A673 (cell line): ENCODE data around the gene PRKAR2B. TPM values are rescaled to one million over a fixed set of nuclear protein-coding genes. Genes with fewer than 3 reads are reported as not detected.

Experiments used
- BruUV-seq: library from RNA; stranded (reverse); fragments of 400-500 nt; replicated peaks from 2 replicates; lab custom pipeline; 2021; lab: Mats Ljungman, UMichigan
- CTCF ChIA-PET: fragments of 300-600 bp; sonication (Branson Sonifier 250); formaldehyde crosslinking; loops from one replicate; lab custom pipeline; 2022; ENCODE audit warnings: antibody characterized with exemption; lab: Charles Lee
- POLR2A ChIA-PET: fragments of 300-600 bp; sonication (Branson Sonifier 250); formaldehyde crosslinking; loops from one replicate; lab custom pipeline; 2022; ENCODE audit warnings: antibody characterized with exemption; ENCODE audit not compliant: low non-redundant PET; lab: Charles Lee
- DNase-seq: peaks from one replicate; pipeline ENCODE4 v3.0.0-alpha.2; 2015; ENCODE audit warnings: low spot score
- H3K27ac ChIP-seq: fragments of 200-600 bp; sonication (generic); 2 replicates; pipeline ENCODE4 v1.5.1; 2016; ENCODE audit warnings: mixed run types, low read depth, mild to moderate bottlenecking, mixed read lengths, antibody characterized with exemption, low read length; ENCODE audit not compliant: poor library complexity, severe bottlenecking
- H3K27me3 ChIP-seq: fragments of 200-600 bp; sonication (generic); replicated peaks from 2 replicates; pipeline ENCODE4 v1.6.1; 2017; ENCODE audit warnings: mixed run types, low read depth, mild to moderate bottlenecking, mixed read lengths, antibody characterized with exemption, low read length; ENCODE audit not compliant: insufficient read depth, poor library complexity
- H3K36me3 ChIP-seq: fragments of 200-600 bp; sonication (generic); 2 replicates; pipeline ENCODE4 v1.6.1; 2016; ENCODE audit warnings: mixed run types, mild to moderate bottlenecking, mixed read lengths, antibody characterized with exemption, low read length; ENCODE audit not compliant: insufficient read depth, poor library complexity, severe bottlenecking
- H3K4me1 ChIP-seq: fragments of 200-600 bp; sonication (generic); 2 replicates; pipeline ENCODE4 v1.6.1; 2017; ENCODE audit warnings: mixed run types, mild to moderate bottlenecking, mixed read lengths, antibody characterized with exemption, low read length; ENCODE audit not compliant: insufficient read depth, poor library complexity, severe bottlenecking
- H3K4me3 ChIP-seq: fragments of 200-600 bp; sonication (generic); 2 replicates; pipeline ENCODE4 v1.5.1; 2016; ENCODE audit warnings: low read depth, mixed run types, mild to moderate bottlenecking, mixed read lengths, low read length; ENCODE audit not compliant: poor library complexity, severe bottlenecking
- H3K9me3 ChIP-seq: fragments of 200-600 bp; sonication (generic); 2 replicates; pipeline ENCODE4 v1.6.1; 2016; ENCODE audit warnings: mixed run types, low read depth, mild to moderate bottlenecking, mixed read lengths, antibody characterized with exemption, low read length; ENCODE audit not compliant: poor library complexity, severe bottlenecking
- EZH2 ChIP-seq: fragments of 200-600 bp; sonication (generic); IDR thresholded peaks from 2 replicates; pipeline ENCODE4 v1.6.1; 2017; ENCODE audit warnings: borderline replicate concordance, low read depth, mild to moderate bottlenecking, mixed read lengths, antibody characterized with exemption, low read length; ENCODE audit not compliant: poor library complexity, severe bottlenecking
- intact Hi-C: fragments of 100-400 bp; cut with micrococcal nuclease; formaldehyde crosslinking; loops from one replicate; pipeline ENCODE4 v1.10.0; 2022; ENCODE audit not compliant: unreplicated experiment
- total RNA-seq: library from RNA; stranded (reverse); gene quantifications from 2 replicates; pipeline ENCODE4 v1.2.3, GENCODE V29; 2021
- TF ChIP-seq, protein P1 (sequence below): fragments of 300-800, 200-600 bp; sonication (generic); conservative IDR thresholded peaks from 2 replicates; pipeline ENCODE4 v1.5.1; 2017; ENCODE audit warnings: low read depth, mild to moderate bottlenecking, antibody characterized with exemption, low read length, moderate library complexity, mixed read lengths

Gene PRKAR2B
- total RNA-seq, 1 experiment from 2014 or later, result 4.8 TPM

DNA sequence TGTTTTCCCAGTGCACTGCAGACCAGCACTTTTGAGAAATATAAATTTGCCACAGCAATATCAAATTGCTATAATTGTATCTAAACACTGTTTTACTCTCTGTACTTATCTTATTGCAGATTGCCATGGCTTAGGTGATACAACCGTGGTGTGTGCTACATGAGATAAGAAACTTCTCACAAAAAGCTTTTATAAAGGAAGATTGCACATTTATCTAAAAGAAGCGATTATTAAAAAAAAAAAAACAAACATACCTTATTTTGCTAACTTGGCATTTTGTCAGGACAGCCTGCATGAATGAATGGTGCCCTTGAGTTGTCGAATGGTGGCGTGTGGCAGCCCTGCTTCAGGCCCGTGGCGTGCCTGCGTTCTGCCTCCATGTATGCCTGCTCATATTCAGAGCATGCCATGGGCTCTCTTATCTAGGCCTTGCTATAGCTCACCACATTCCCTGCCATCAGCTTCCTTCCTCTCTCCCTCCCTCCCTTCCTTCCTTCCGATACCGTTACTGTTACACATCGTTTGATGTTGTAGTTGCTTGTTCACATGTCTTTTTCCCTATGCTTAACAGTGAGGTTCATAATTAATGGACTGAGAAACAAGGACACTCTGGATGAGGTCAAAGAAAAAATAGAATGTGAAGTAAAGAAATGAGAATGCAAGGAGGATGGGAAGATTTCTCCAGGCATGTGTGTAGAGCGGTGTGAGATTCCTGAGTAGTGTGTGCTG lies 34.9 kb downstream of the PRKAR2B start:
- Histone ChIP-seq H3K4me3 (no peak overlapping the region), H3K27ac (no peak overlapping the region), H3K27me3 (no peaks in the 10 kb centered on the region), H3K4me1 (no peaks in the 10 kb centered on the region), H3K9me3 (no peaks in the 10 kb centered on the region), H3K36me3 (no peaks in the 10 kb centered on the region)
- POLR2A ChIA-PET, result no interaction called here
- BruUV-seq, result no TSS peak
- DNase-seq, result no peak
- intact Hi-C loops, result loop anchor here (10.0 kb wide), 1 partner anchor 65 kb away; no protein-coding TSS in a partner anchor
- no peak for TF ChIP-seq EZH2
- TF ChIP-seq, protein P1, sequence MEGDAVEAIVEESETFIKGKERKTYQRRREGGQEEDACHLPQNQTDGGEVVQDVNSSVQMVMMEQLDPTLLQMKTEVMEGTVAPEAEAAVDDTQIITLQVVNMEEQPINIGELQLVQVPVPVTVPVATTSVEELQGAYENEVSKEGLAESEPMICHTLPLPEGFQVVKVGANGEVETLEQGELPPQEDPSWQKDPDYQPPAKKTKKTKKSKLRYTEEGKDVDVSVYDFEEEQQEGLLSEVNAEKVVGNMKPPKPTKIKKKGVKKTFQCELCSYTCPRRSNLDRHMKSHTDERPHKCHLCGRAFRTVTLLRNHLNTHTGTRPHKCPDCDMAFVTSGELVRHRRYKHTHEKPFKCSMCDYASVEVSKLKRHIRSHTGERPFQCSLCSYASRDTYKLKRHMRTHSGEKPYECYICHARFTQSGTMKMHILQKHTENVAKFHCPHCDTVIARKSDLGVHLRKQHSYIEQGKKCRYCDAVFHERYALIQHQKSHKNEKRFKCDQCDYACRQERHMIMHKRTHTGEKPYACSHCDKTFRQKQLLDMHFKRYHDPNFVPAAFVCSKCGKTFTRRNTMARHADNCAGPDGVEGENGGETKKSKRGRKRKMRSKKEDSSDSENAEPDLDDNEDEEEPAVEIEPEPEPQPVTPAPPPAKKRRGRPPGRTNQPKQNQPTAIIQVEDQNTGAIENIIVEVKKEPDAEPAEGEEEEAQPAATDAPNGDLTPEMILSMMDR, result no peak
- CTCF ChIA-PET, result no interaction called here

DNA sequence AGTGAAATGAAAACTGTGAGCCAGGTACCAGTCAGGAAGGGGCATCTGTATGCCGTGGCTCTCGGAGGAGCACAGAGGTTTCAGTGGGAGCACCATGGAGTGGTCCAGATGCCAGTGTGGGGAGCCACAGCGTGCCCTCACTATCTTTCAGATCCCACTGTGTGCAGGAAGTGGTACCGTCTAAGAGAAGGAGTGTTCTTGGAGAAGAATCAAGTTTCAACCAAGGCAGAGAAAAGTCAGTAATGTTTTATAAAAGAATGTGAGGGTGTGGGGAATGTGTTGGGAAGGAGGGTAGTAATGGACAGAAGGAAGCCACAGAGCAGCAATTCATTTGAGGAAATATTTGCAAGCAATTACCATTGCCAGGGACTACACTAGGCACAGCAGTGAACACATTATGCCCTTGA lies 35.6 kb downstream of the PRKAR2B start:
- no peak overlapping the region for H3K27ac ChIP-seq
- H3K27me3 ChIP-seq, result no peaks in the 10 kb centered on the region
- DNase-seq, result no peak
- H3K36me3 ChIP-seq, result no peaks in the 10 kb centered on the region
- H3K4me1 ChIP-seq, result no peaks in the 10 kb centered on the region
- TF ChIP-seq, protein P1, result no peak
- TF ChIP-seq EZH2, result no peak
- no peaks in the 10 kb centered on the region for H3K9me3 ChIP-seq
- ChIA-PET POLR2A (no interaction called here), CTCF (no interaction called here)
- intact Hi-C loops, result loop anchor here (10.0 kb wide), 1 partner anchor 135 kb away; no protein-coding TSS in a partner anchor
- no peak overlapping the region for H3K4me3 ChIP-seq
- no TSS peak for BruUV-seq

DNA sequence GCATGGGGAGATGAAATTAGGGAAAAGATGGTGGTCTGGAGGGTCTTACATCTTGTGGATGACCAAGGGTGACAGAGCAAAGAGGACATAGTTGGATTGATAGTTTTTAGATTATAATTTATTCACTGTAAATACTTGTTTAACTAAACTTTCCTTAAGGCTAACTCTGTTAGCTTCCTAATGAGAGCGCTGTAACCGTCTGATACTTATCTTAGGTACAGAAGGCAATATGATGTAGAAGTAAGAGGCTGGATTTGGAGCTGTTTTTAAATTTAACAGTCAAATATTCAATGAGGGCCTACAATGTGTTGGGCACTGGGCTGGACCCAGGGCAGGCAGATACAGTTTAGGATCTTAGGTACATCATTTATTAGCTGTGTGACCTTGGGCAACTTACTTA lies 36.0 kb downstream of the PRKAR2B start:
- POLR2A ChIA-PET, result no interaction called here
- Histone ChIP-seq H3K36me3 (no peaks in the 10 kb centered on the region), H3K27ac (no peak overlapping the region), H3K4me1 (no peaks in the 10 kb centered on the region), H3K27me3 (no peaks in the 10 kb centered on the region), H3K9me3 (no peaks in the 10 kb centered on the region), H3K4me3 (no peak overlapping the region)
- BruUV-seq, result no TSS peak
- TF ChIP-seq, protein P1, result no peak
- TF ChIP-seq EZH2, result no peak
- intact Hi-C loops, result loop anchor here (10.0 kb wide), 1 partner anchor 136 kb away; no protein-coding TSS in a partner anchor
- DNase-seq, result no peak
- CTCF ChIA-PET, result no interaction called here
